Osteocyte (in vitro differentiated cells): ENCODE results near the gene EPS8. TPM values are rescaled to one million over a fixed set of nuclear protein-coding genes. Genes with fewer than 3 reads are reported as not detected.
A peak's percentile ranks its signal among the peaks of the same experiment; 100 is the strongest.
"Not testable (repeated sequence)": the region's sequence is repeated elsewhere in the genome, so short reads cannot be mapped to it uniquely, and the experiment has no call there.

ENCODE experiments used
- DNase-seq: peaks from one replicate; pipeline ENCODE4 v3.0.0; 2021; ENCODE audit warnings: mixed read lengths; ENCODE audit not compliant: unreplicated experiment; ENCODE audit errors: extremely low spot score
- H3K27ac Mint-ChIP-seq: one replicate; pipeline ENCODE4 v1.8.0; 2021; ENCODE audit warnings: mild to moderate bottlenecking, mixed read lengths; ENCODE audit not compliant: unreplicated experiment
- H3K27me3 Mint-ChIP-seq: one replicate; pipeline ENCODE4 v1.8.0; 2021; ENCODE audit warnings: mixed read lengths; ENCODE audit not compliant: unreplicated experiment
- H3K36me3 Mint-ChIP-seq: one replicate; pipeline ENCODE4 v1.8.0; 2021; ENCODE audit warnings: mixed read lengths; ENCODE audit not compliant: unreplicated experiment
- H3K4me1 Mint-ChIP-seq: one replicate; pipeline ENCODE4 v1.8.0; 2021; ENCODE audit warnings: mixed read lengths; ENCODE audit not compliant: unreplicated experiment
- H3K4me3 Mint-ChIP-seq: one replicate; pipeline ENCODE4 v1.8.0; 2021; ENCODE audit warnings: mild to moderate bottlenecking, moderate library complexity, mixed read lengths; ENCODE audit not compliant: unreplicated experiment
- H3K9me3 Mint-ChIP-seq: one replicate; pipeline ENCODE4 v1.8.0; 2021; ENCODE audit warnings: mixed read lengths; ENCODE audit not compliant: unreplicated experiment
- total RNA-seq: library from RNA; stranded (reverse); gene quantifications from 2 replicates; pipeline ENCODE4 v1.2.1, GENCODE V29; 2021
- TF ChIP-seq, protein P1 (sequence below): fragments of 200-600 bp; sonication (generic); IDR thresholded peaks from 2 replicates; pipeline ENCODE4 v1.5.0; 2021; ENCODE audit warnings: antibody characterized with exemption, mild to moderate bottlenecking, moderate library complexity

Gene EPS8
- total RNA-seq, 1 donor from 2014 or later, result 308 TPM

- H3K27ac Mint-ChIP-seq, result peak overlapping the region; percentile 58
- H3K27me3 Mint-ChIP-seq, result no peaks in the 10 kb centered on the region
- H3K4me3 Mint-ChIP-seq, result no peak overlapping the region
- TF ChIP-seq, protein P1, sequence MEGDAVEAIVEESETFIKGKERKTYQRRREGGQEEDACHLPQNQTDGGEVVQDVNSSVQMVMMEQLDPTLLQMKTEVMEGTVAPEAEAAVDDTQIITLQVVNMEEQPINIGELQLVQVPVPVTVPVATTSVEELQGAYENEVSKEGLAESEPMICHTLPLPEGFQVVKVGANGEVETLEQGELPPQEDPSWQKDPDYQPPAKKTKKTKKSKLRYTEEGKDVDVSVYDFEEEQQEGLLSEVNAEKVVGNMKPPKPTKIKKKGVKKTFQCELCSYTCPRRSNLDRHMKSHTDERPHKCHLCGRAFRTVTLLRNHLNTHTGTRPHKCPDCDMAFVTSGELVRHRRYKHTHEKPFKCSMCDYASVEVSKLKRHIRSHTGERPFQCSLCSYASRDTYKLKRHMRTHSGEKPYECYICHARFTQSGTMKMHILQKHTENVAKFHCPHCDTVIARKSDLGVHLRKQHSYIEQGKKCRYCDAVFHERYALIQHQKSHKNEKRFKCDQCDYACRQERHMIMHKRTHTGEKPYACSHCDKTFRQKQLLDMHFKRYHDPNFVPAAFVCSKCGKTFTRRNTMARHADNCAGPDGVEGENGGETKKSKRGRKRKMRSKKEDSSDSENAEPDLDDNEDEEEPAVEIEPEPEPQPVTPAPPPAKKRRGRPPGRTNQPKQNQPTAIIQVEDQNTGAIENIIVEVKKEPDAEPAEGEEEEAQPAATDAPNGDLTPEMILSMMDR, result no peak
- peaks cover 83% of the 10 kb centered on the region for H3K4me1 Mint-ChIP-seq
- peaks cover 17% of the 10 kb centered on the region for H3K9me3 Mint-ChIP-seq
- H3K36me3 Mint-ChIP-seq, result peaks cover 36% of the 10 kb centered on the region
- no peak for DNase-seq
Observed at GRCh38 chr12:15756822-15757221, 32.4 kb downstream of the EPS8 start.

GRCh38 chr12:15754233-15754632, 35.0 kb downstream of the EPS8 start:
- Mint-ChIP-seq H3K4me3 (no peak overlapping the region), H3K27me3 (no peaks in the 10 kb centered on the region), H3K36me3 (peaks cover 25% of the 10 kb centered on the region), H3K4me1 (peaks cover 91% of the 10 kb centered on the region), H3K27ac (peak overlapping the region; percentile 76), H3K9me3 (no peaks in the 10 kb centered on the region)
- TF ChIP-seq, protein P1, result no peak
- DNase-seq, result no peak

GRCh38 chr12:15752785-15753184, 36.4 kb downstream of the EPS8 start:
- Mint-ChIP-seq H3K9me3 (no peaks in the 10 kb centered on the region), H3K27me3 (no peaks in the 10 kb centered on the region), H3K36me3 (peaks cover 25% of the 10 kb centered on the region), H3K27ac (peak overlapping the region; percentile 35), H3K4me3 (no peak overlapping the region), H3K4me1 (peaks cover 94% of the 10 kb centered on the region)
- TF ChIP-seq, protein P1, result no peak
- no peak for DNase-seq

- Mint-ChIP-seq H3K27ac (peak overlapping the region; percentile 57), H3K27me3 (no peaks in the 10 kb centered on the region), H3K36me3 (peaks cover 19% of the 10 kb centered on the region), H3K4me1 (peaks cover 94% of the 10 kb centered on the region), H3K9me3 (no peaks in the 10 kb centered on the region), H3K4me3 (no peak overlapping the region)
- TF ChIP-seq, protein P1, result no peak
- no peak for DNase-seq
Observed at GRCh38 chr12:15751741-15752140, 37.4 kb downstream of the EPS8 start.

- H3K27me3 Mint-ChIP-seq, result no peaks in the 10 kb centered on the region
- H3K4me1 Mint-ChIP-seq, result peaks cover 94% of the 10 kb centered on the region
- DNase-seq, result no peak
- peak overlapping the region; percentile 59 for H3K27ac Mint-ChIP-seq
- H3K4me3 Mint-ChIP-seq, result no peak overlapping the region
- no peaks in the 10 kb centered on the region for H3K9me3 Mint-ChIP-seq
- H3K36me3 Mint-ChIP-seq, result peaks cover 10% of the 10 kb centered on the region
- TF ChIP-seq, protein P1, result no peak
Observed at GRCh38 chr12:15749937-15750336, 39.3 kb downstream of the EPS8 start.

- H3K27ac Mint-ChIP-seq, H3K27me3 Mint-ChIP-seq, H3K9me3 Mint-ChIP-seq, DNase-seq, H3K4me3 Mint-ChIP-seq: not testable (repeated sequence)
- H3K4me1 Mint-ChIP-seq, result peaks cover 48% of the 10 kb centered on the region
- H3K36me3 Mint-ChIP-seq, result peaks cover 36% of the 10 kb centered on the region
Observed at GRCh38 chr12:15741870-15742269, 47.3 kb downstream of the EPS8 start.
